Mammary epithelial cell (primary cell): ENCODE results near the gene ARID3A.
"Not testable (repeated sequence)": the region's sequence is repeated elsewhere in the genome, so short reads cannot be mapped to it uniquely, and the experiment has no call there.

Experiments used
- EZH2 ChIP-seq: IDR thresholded peaks from 2 replicates; pipeline ENCODE4 v1.6.1; 2012; ENCODE audit warnings: low read length, inconsistent platforms, borderline replicate concordance
- TF ChIP-seq, protein P1 (sequence below), 2 donors: IDR thresholded peaks in 1 of 2; conservative IDR thresholded peaks in 1 of 2; 2 replicates each; pipeline ENCODE4 v1.5.1; 2011 to 2012; ENCODE audit warnings: inconsistent platforms in 2 of 2, low read length in 2 of 2, mild to moderate bottlenecking in 2 of 2, control low read depth in 1 of 2, low read depth in 1 of 2; ENCODE audit not compliant: insufficient read depth in 1 of 2; ENCODE audit errors: extremely low read depth in 1 of 2

DNA sequence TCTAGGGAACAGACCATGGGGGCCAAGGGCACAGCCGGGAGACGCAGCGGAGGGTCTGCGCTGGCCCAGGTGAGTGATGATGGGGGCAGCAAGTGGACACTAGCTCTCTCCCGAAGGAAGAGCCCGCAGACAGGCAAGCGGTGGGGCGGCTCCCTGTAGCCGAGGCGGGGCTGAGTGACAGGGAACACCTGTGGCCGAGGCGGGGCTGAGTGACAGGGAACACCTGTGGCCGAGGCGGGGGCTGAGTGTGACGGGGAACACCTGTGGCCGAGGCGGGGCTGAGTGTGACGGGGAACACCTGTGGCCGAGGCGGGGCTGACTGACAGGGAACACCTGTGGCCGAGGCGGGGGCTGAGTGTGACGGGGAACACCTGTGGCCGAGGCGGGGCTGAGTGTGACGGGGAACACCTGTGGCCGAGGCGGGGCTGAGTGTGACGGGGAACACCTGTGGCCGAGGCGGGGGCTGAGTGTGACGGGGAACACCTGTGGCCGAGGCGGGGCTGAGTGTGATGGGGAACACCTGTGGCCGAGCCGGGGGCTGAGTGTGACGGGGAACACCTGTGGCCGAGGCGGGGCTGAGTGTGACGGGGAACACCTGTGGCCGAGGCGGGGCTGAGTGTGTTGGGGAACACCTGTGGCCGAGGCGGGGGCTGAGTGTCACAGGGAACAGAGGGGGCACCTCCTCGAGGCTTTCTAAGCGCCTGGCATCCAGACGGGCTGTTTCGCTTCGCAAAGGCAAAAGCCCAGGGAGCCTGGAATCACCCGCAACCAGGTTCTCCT is 34.2 kb upstream of the ARID3A start:
- TF ChIP-seq, protein P1, sequence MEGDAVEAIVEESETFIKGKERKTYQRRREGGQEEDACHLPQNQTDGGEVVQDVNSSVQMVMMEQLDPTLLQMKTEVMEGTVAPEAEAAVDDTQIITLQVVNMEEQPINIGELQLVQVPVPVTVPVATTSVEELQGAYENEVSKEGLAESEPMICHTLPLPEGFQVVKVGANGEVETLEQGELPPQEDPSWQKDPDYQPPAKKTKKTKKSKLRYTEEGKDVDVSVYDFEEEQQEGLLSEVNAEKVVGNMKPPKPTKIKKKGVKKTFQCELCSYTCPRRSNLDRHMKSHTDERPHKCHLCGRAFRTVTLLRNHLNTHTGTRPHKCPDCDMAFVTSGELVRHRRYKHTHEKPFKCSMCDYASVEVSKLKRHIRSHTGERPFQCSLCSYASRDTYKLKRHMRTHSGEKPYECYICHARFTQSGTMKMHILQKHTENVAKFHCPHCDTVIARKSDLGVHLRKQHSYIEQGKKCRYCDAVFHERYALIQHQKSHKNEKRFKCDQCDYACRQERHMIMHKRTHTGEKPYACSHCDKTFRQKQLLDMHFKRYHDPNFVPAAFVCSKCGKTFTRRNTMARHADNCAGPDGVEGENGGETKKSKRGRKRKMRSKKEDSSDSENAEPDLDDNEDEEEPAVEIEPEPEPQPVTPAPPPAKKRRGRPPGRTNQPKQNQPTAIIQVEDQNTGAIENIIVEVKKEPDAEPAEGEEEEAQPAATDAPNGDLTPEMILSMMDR (conservative IDR thresholded peaks at IDR 0.05 in 1 of 2, IDR thresholded peaks at IDR 0.05 in 1 of 2; ENCODE audit: extremely low read depth in 1 of 2, insufficient read depth in 1 of 2, low read depth in 1 of 2, low read length in 2 of 2): not testable (repeated sequence)
- TF ChIP-seq EZH2: not testable (repeated sequence)
